ENCODE data around the gene C5orf58. TPM values are rescaled to one million over a fixed set of nuclear protein-coding genes. Genes with fewer than 3 reads are reported as not detected.

Gene C5orf58
- total RNA-seq, 8 experiments from 2014 or later = 0.15 to 15.0 (median 1.7) TPM; not detected in 1

- Histone ChIP-seq H3K27ac (peak overlapping the region; percentile 50 to 61), H3K4me3 (no peak overlapping the region), H3K4me1 (replicated peaks in 1 of 2) (peaks cover 34 to 46% of the 10 kb centered on the region in 2 donors)
- peak; percentile 67 to 99 (median 96) for ATAC-seq (replicated peaks in 6 of 8)
- WGBS, 10 experiments = 0 to 9% (median 0%) methylated on average over 1 to 5 of the region's 5 CpGs
- in situ Hi-C loops (cut with MboI; ENCODE audit: low pct_unique_long_range_greater_than_20kb in 2 of 9, low sequenced_read_pairs in 9 of 9, unreplicated experiment in 9 of 9) = loop anchor here in 2 of 9 experiments (25.0 kb wide), 2 partner anchors 147 to 347 kb away; no protein-coding TSS in a partner anchor
Measured at GRCh38 chr5:170265522-170265921, 32.7 kb downstream of the C5orf58 start.

GRCh38 chr5:170266570-170267381 is 34.0 kb downstream of the C5orf58 start:
- no peak overlapping the region for H3K4me3 ChIP-seq
- H3K27ac ChIP-seq = no peak overlapping the region
- peaks cover 34 to 36% of the 10 kb centered on the region in 2 donors for H3K4me1 ChIP-seq (replicated peaks in 1 of 2)
- WGBS, 10 experiments = 0 to 77% (median 70%) methylated on average over 2 to 10 of the region's 17 CpGs; no CpG with 5 or more reads in 1 of the 10 experiments
- in situ Hi-C loops (cut with MboI; ENCODE audit: low pct_unique_long_range_greater_than_20kb in 2 of 9, low sequenced_read_pairs in 9 of 9, unreplicated experiment in 9 of 9) = loop anchor here in 2 of 9 experiments (25.0 kb wide), 2 partner anchors 146 to 346 kb away; no protein-coding TSS in a partner anchor
- peak in 3 of 8 experiments; percentile 19 to 39 (median 29) for ATAC-seq (replicated peaks in 6 of 8)

- Histone ChIP-seq H3K4me3 (no peak overlapping the region), H3K27ac (no peak overlapping the region), H3K4me1 (replicated peaks in 1 of 2) (peaks cover 34% of the 10 kb centered on the region in 2 donors)
- in situ Hi-C loops (cut with MboI; ENCODE audit: low pct_unique_long_range_greater_than_20kb in 2 of 9, low sequenced_read_pairs in 9 of 9, unreplicated experiment in 9 of 9) = loop anchor here in 2 of 9 experiments (25.0 kb wide), 2 partner anchors 145 to 345 kb away; no protein-coding TSS in a partner anchor
- WGBS, 10 experiments = 0 to 71% (median 25%) methylated on average over 2 to 13 of the region's 16 CpGs; no CpG with 5 or more reads in 1 of the 10 experiments
- ATAC-seq (replicated peaks in 6 of 8) = peak in 7 of 8 experiments; percentile 30 to 93 (median 47)
Measured at GRCh38 chr5:170267431-170268152, 34.8 kb downstream of the C5orf58 start.

GRCh38 chr5:170268153-170268689 is 35.4 kb downstream of the C5orf58 start:
- in situ Hi-C loops (cut with MboI; ENCODE audit: low pct_unique_long_range_greater_than_20kb in 2 of 9, low sequenced_read_pairs in 9 of 9, unreplicated experiment in 9 of 9) = loop anchor here in 2 of 9 experiments (25.0 kb wide), 2 partner anchors 144 to 344 kb away; no protein-coding TSS in a partner anchor
- H3K27ac ChIP-seq = no peak overlapping the region
- H3K4me1 ChIP-seq (replicated peaks in 1 of 2) = peaks cover 34% of the 10 kb centered on the region in 2 donors
- no peak overlapping the region for H3K4me3 ChIP-seq
- no peak for ATAC-seq (replicated peaks in 6 of 8)
- 0 to 70% (median 30%) methylated on average over 2 to 3 of the region's 15 CpGs; no CpG with 5 or more reads in 3 of the 10 experiments for WGBS, 10 experiments

DNA sequence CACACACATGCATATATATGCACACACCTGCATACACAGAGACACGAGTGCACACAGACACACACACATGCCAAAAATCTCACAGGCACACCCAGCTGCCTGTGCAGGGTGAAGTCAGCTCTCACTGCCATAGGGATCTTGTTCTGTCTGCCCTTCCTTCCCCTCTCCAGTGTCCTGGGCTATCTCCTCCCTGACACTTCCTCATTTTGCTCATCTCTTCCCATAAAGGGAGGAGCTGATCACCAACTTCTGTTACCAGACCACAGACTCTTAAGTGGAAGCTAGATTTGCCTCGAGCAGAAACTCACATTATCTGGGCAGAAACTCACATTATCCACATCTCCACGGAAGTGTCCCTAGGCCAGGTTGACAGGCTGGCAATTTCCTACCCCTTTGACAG is 36.1 kb downstream of the C5orf58 start:
- in situ Hi-C loops (cut with MboI; ENCODE audit: low pct_unique_long_range_greater_than_20kb in 2 of 9, low sequenced_read_pairs in 9 of 9, unreplicated experiment in 9 of 9) = loop anchor here in 2 of 9 experiments (25.0 kb wide), 2 partner anchors 143 to 343 kb away; no protein-coding TSS in a partner anchor
- Histone ChIP-seq H3K4me1 (replicated peaks in 1 of 2) (peaks cover 34 to 36% of the 10 kb centered on the region in 2 donors), H3K27ac (no peak overlapping the region), H3K4me3 (no peak overlapping the region)
- WGBS, 10 experiments = 18 to 100% (median 43%) methylated on average over 1 to 3 of the region's 3 CpGs; no CpG with 5 or more reads in 6 of the 10 experiments
- peak in 2 of 8 experiments; percentile 46 to 51 for ATAC-seq (replicated peaks in 6 of 8)

DNA sequence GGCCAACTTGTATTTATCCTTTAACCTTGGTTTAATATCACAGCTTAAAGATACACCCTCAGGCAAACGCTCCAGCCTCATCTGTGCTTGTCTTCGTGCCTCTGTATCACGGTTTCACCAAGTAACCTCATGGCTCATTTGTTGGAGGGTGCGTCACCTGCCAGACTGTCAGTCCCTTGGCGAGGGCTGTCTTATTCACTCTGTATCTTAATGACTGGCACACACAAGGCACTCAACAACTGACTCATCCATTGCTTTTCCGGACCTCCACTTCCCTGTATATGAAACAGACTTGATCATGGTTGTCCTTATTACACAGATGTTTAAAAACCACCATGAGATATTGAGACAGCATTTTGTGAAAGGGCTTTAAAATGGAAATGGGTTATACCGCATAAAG is 36.8 kb downstream of the C5orf58 start:
- peaks cover 34 to 37% of the 10 kb centered on the region in 2 donors for H3K4me1 ChIP-seq (replicated peaks in 1 of 2)
- no peak overlapping the region for H3K27ac ChIP-seq
- no peak overlapping the region for H3K4me3 ChIP-seq
- no peak for ATAC-seq (replicated peaks in 6 of 8)
- WGBS, 10 experiments = 67 to 96% (median 90%) methylated on average over 1 to 7 of the region's 7 CpGs; no CpG with 5 or more reads in 1 of the 10 experiments
- in situ Hi-C loops (cut with MboI; ENCODE audit: low pct_unique_long_range_greater_than_20kb in 2 of 9, low sequenced_read_pairs in 9 of 9, unreplicated experiment in 9 of 9) = loop anchor here in 2 of 9 experiments (25.0 kb wide), 2 partner anchors 143 to 343 kb away; no protein-coding TSS in a partner anchor

- peaks cover 31% of the 10 kb centered on the region in 2 donors for H3K4me1 ChIP-seq (replicated peaks in 1 of 2)
- no peak overlapping the region for H3K4me3 ChIP-seq
- H3K27ac ChIP-seq = no peak overlapping the region
- ATAC-seq (replicated peaks in 6 of 8) = no peak
- WGBS, 10 experiments = 0 to 100% (median 83%) methylated on average over 1 to 12 of the region's 15 CpGs; no CpG with 5 or more reads in 3 of the 10 experiments
- in situ Hi-C loops (cut with MboI; ENCODE audit: low pct_unique_long_range_greater_than_20kb in 2 of 9, low sequenced_read_pairs in 9 of 9, unreplicated experiment in 9 of 9) = loop anchor here in 2 of 9 experiments (10.0 to 25.0 kb wide), 3 partner anchors 142 to 342 kb away; no protein-coding TSS in a partner anchor
Measured at GRCh38 chr5:170270293-170271069, 37.7 kb downstream of the C5orf58 start.

DNA sequence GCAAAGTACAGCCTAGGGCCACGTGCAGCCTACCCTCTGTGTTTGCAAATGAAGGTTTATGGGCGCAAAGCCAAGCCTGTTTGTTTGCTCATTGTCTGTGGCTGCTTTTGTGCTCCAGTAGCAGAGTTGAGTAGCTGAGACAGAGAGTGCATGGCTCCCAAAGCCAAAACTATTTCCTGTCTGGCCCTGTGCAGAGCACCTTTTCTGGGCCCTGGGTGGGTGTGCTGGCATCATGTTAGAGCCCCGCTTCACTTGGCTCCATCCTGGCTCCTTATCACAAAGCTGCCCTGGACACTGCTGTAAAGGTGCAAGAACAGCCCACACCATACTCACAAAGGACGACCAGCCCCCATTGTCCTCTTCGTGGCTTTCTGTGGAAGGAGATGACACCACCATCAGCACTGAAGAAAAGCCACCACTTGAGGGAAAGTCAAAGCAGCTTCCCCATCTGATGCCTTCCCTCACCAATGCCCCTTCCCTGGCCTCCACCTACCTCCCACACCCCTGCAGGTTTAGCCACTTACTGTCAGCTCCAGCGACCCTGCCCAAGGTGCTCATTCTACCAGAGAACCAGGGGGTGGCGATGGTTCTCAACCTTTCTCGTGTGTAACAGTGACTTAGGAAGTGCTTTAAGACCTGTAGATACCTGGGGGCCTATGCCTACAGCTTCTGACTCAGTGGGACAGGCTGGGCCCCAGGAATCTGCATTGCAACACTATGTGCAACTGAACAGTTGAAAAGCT is 41.4 kb downstream of the C5orf58 start:
- Histone ChIP-seq H3K4me1 (replicated peaks in 1 of 2) (peaks cover 12 to 17% of the 10 kb centered on the region in 2 donors), H3K4me3 (no peak overlapping the region), H3K27ac (no peak overlapping the region)
- in situ Hi-C loops (cut with MboI; ENCODE audit: low pct_unique_long_range_greater_than_20kb in 2 of 9, low sequenced_read_pairs in 9 of 9, unreplicated experiment in 9 of 9) = loop anchor here in 2 of 9 experiments (10.0 to 25.0 kb wide), 3 partner anchors 138 to 338 kb away; no protein-coding TSS in a partner anchor
- 20 to 90% (median 64%) methylated on average over 1 to 5 of the region's 8 CpGs; no CpG with 5 or more reads in 4 of the 10 experiments for WGBS, 10 experiments
- ATAC-seq (replicated peaks in 6 of 8) = peak in 7 of 8 experiments; percentile 64 to 94 (median 84)

- in situ Hi-C loops (cut with MboI; ENCODE audit: low pct_unique_long_range_greater_than_20kb in 2 of 9, low sequenced_read_pairs in 9 of 9, unreplicated experiment in 9 of 9) = loop anchor here in 1 of 9 experiments (10.0 kb wide), 1 partner anchor 139 kb away; no protein-coding TSS in a partner anchor
- H3K4me3 ChIP-seq = no peak overlapping the region
- WGBS, 10 experiments = 0 to 100% (median 73%) methylated on average over 1 to 5 of the region's 8 CpGs; no CpG with 5 or more reads in 2 of the 10 experiments
- no peak for ATAC-seq (replicated peaks in 6 of 8)
- H3K27ac ChIP-seq = no peak overlapping the region
- H3K4me1 ChIP-seq (replicated peaks in 1 of 2) = peaks cover 23 to 29% of the 10 kb centered on the region in 2 donors
Measured at GRCh38 chr5:170275376-170275994, 42.7 kb downstream of the C5orf58 start.

GRCh38 chr5:170276140-170276539 is 43.4 kb downstream of the C5orf58 start:
- Histone ChIP-seq H3K4me1 (replicated peaks in 1 of 2) (peaks cover 23 to 29% of the 10 kb centered on the region in 2 donors), H3K27ac (no peak overlapping the region), H3K4me3 (no peak overlapping the region)
- WGBS, 10 experiments = 40 to 100% (median 100%) methylated on average over 1 to 2 of the region's 2 CpGs; no CpG with 5 or more reads in 3 of the 10 experiments
- in situ Hi-C loops (cut with MboI; ENCODE audit: low pct_unique_long_range_greater_than_20kb in 2 of 9, low sequenced_read_pairs in 9 of 9, unreplicated experiment in 9 of 9) = loop anchor here in 1 of 9 experiments (10.0 kb wide), 1 partner anchor 139 kb away; no protein-coding TSS in a partner anchor
- no peak for ATAC-seq (replicated peaks in 6 of 8)

Data from motor neuron (in vitro differentiated cells).